GM23338 (cell line): ENCODE data around the gene CCPG1. TPM values are rescaled to one million over a fixed set of nuclear protein-coding genes. Genes with fewer than 3 reads are reported as not detected.
"Not testable (repeated sequence)": the region's sequence is repeated elsewhere in the genome, so short reads cannot be mapped to it uniquely, and the experiment has no call there.

Source experiments
- ATAC-seq: fragments of 200-7000 bp; cut with Tn5 transposase; 3 replicates; pipeline ENCODE4 v1.9.1; 2020
- DNase-seq: peaks from one replicate; pipeline ENCODE4 v3.0.0-alpha.2; 2015; ENCODE audit warnings: low spot score
- H2AFZ ChIP-seq: fragments of 200-600 bp; sonication (generic); 2 replicates; pipeline ENCODE4 v1.8.0; 2016; ENCODE audit warnings: antibody characterized with exemption, mild to moderate bottlenecking, moderate library complexity
- H3F3A ChIP-seq: fragments of 200-600 bp; sonication (generic); replicated peaks from 2 replicates; pipeline ENCODE4 v1.8.0; 2017; ENCODE audit warnings: antibody characterized with exemption, mixed run types, low read depth
- H3K27ac ChIP-seq: fragments of 200-600 bp; sonication (generic); 2 replicates; pipeline ENCODE4 v1.6.1; 2016; ENCODE audit warnings: low read depth
- H3K27me3 ChIP-seq: fragments of 200-600 bp; sonication (generic); 2 replicates; pipeline ENCODE4 v1.8.0; 2016; ENCODE audit warnings: mild to moderate bottlenecking, mixed run types, moderate library complexity; ENCODE audit not compliant: insufficient read depth
- H3K36me3 ChIP-seq: fragments of 200-600 bp; sonication (generic); 2 replicates; pipeline ENCODE4 v1.8.0; 2016; ENCODE audit warnings: mild to moderate bottlenecking; ENCODE audit not compliant: insufficient read depth
- H3K4me1 ChIP-seq: fragments of 200-600 bp; sonication (generic); 2 replicates; pipeline ENCODE4 v1.8.0; 2016; ENCODE audit warnings: mild to moderate bottlenecking, moderate library complexity; ENCODE audit not compliant: insufficient read depth
- H3K4me2 ChIP-seq: fragments of 200-600 bp; sonication (generic); 2 replicates; pipeline ENCODE4 v1.7.1; 2017; ENCODE audit warnings: mixed run types
- H3K4me3 ChIP-seq: fragments of 200-600 bp; sonication (generic); 2 replicates; pipeline ENCODE4 v1.6.1; 2016; ENCODE audit warnings: mixed run types
- H3K79me2 ChIP-seq: fragments of 200-600 bp; sonication (generic); replicated peaks from 2 replicates; pipeline ENCODE4 v1.8.0; 2017; ENCODE audit warnings: mild to moderate bottlenecking; ENCODE audit not compliant: insufficient read depth
- H3K9me2 ChIP-seq: fragments of 200-600 bp; sonication (generic); 2 replicates; pipeline ENCODE4 v1.8.0; 2017; ENCODE audit not compliant: insufficient read depth
- H4K20me1 ChIP-seq: fragments of 200-600 bp; sonication (generic); replicated peaks from 2 replicates; pipeline ENCODE4 v1.8.0; 2017; ENCODE audit warnings: mild to moderate bottlenecking; ENCODE audit not compliant: insufficient read depth
- H3K27ac Mint-ChIP-seq: 2 replicates; pipeline ENCODE4 v1.8.0; 2020; ENCODE audit warnings: inconsistent platforms, mild to moderate bottlenecking, moderate library complexity, mixed read lengths
- H3K27me3 Mint-ChIP-seq: 3 replicates; pipeline ENCODE4 v1.8.0; 2022; ENCODE audit warnings: low read depth, mild to moderate bottlenecking, moderate library complexity, mixed read lengths, inconsistent platforms; ENCODE audit not compliant: insufficient read depth, poor library complexity
- H3K36me3 Mint-ChIP-seq: 3 replicates; pipeline ENCODE4 v1.8.0; 2021; ENCODE audit warnings: low read depth, mild to moderate bottlenecking, inconsistent platforms, moderate library complexity, mixed read lengths
- H3K4me1 Mint-ChIP-seq: 3 replicates; pipeline ENCODE4 v1.8.0; 2020; ENCODE audit warnings: mild to moderate bottlenecking, inconsistent platforms, mixed read lengths
- H3K4me3 Mint-ChIP-seq: 3 replicates; pipeline ENCODE4 v1.8.0; 2021; ENCODE audit warnings: moderate library complexity, mild to moderate bottlenecking, inconsistent platforms, mixed read lengths
- H3K9me3 Mint-ChIP-seq: 3 replicates; pipeline ENCODE4 v1.8.0; 2020; ENCODE audit warnings: moderate library complexity, mild to moderate bottlenecking, inconsistent platforms, mixed read lengths
- polyA plus RNA-seq: library from polyadenylated mRNA; unstranded; fragments of >200 nt; fragmentation: Nextera tagmentation; extraction: Ambion mirVana; gene quantifications from 2 replicates; pipeline ENCODE4 v1.2.1, GENCODE V29; 2016
- total RNA-seq: library from RNA; depleted of rRNA; stranded (reverse); fragments of >200 nt; shearing (Covaris generic); gene quantifications from 2 replicates; pipeline ENCODE4 v1.2.3, GENCODE V29; 2014

CCPG1 gene
- total and polyA plus RNA-seq, 2 experiments from 2014 or later, result 7.7 to 11.1 TPM

- not testable (repeated sequence) for H3F3A ChIP-seq, H3K27me3 Mint-ChIP-seq, H3K4me3 ChIP-seq, H3K4me1 ChIP-seq, ATAC-seq, H4K20me1 ChIP-seq, H2AFZ ChIP-seq, H3K27me3 ChIP-seq, H3K4me3 Mint-ChIP-seq, H3K79me2 ChIP-seq, H3K9me2 ChIP-seq, DNase-seq, H3K27ac ChIP-seq, H3K27ac Mint-ChIP-seq, H3K4me2 ChIP-seq, H3K36me3 ChIP-seq, H3K4me1 Mint-ChIP-seq
- Mint-ChIP-seq H3K36me3 (peaks cover 28% of the 10 kb centered on the region), H3K9me3 (peaks cover 50% of the 10 kb centered on the region)
Observed at GRCh38 chr15:55447030-55447394, 38.9 kb upstream of the CCPG1 start.

GRCh38 chr15:55446379-55447029, 38.3 kb upstream of the CCPG1 start:
- not testable (repeated sequence) for ATAC-seq, H3K27ac Mint-ChIP-seq
- peaks cover 55% of the 10 kb centered on the region for H3K9me3 Mint-ChIP-seq

GRCh38 chr15:55445936-55446335, 37.8 kb upstream of the CCPG1 start:
- H3K4me1 Mint-ChIP-seq, H3K79me2 ChIP-seq, H4K20me1 ChIP-seq, H3K4me2 ChIP-seq, H3K27me3 Mint-ChIP-seq, H3K9me2 ChIP-seq, H3K4me1 ChIP-seq, H2AFZ ChIP-seq, H3F3A ChIP-seq, H3K27ac ChIP-seq, H3K27ac Mint-ChIP-seq, H3K27me3 ChIP-seq, H3K4me3 Mint-ChIP-seq, DNase-seq, H3K36me3 ChIP-seq, ATAC-seq, H3K4me3 ChIP-seq: not testable (repeated sequence)
- H3K36me3 Mint-ChIP-seq, result peaks cover 28% of the 10 kb centered on the region
- H3K9me3 Mint-ChIP-seq, result peaks cover 55% of the 10 kb centered on the region

More at GRCh38 chr15:55446379-55447029, 38.3 kb upstream of the CCPG1 start:
- not testable (repeated sequence) for H3K27ac ChIP-seq, H3K4me3 ChIP-seq, H3K36me3 ChIP-seq, H3K4me1 ChIP-seq, H3K4me3 Mint-ChIP-seq, H3K79me2 ChIP-seq, H3K4me1 Mint-ChIP-seq, H3K9me2 ChIP-seq, H3K27me3 ChIP-seq, H3K27me3 Mint-ChIP-seq, H2AFZ ChIP-seq, H3F3A ChIP-seq, DNase-seq, H4K20me1 ChIP-seq, H3K4me2 ChIP-seq
- peaks cover 28% of the 10 kb centered on the region for H3K36me3 Mint-ChIP-seq

GRCh38 chr15:55443141-55443540, 35.0 kb upstream of the CCPG1 start:
- H3K36me3 ChIP-seq, H3K79me2 ChIP-seq, H3K4me3 ChIP-seq, H4K20me1 ChIP-seq, H3K4me1 Mint-ChIP-seq, H3F3A ChIP-seq, H3K27ac ChIP-seq, DNase-seq, H3K4me2 ChIP-seq, H3K4me3 Mint-ChIP-seq, H3K27me3 ChIP-seq, H3K9me2 ChIP-seq, ATAC-seq, H3K4me1 ChIP-seq, H3K27ac Mint-ChIP-seq, H3K27me3 Mint-ChIP-seq, H2AFZ ChIP-seq: not testable (repeated sequence)
- H3K36me3 Mint-ChIP-seq, result peaks cover 29% of the 10 kb centered on the region
- H3K9me3 Mint-ChIP-seq, result peaks cover 51% of the 10 kb centered on the region
